Pancreas (tissue), 10 donors: Measurements from ENCODE around the gene GPR87. TPM values are rescaled to one million over a fixed set of nuclear protein-coding genes. Genes with fewer than 3 reads are reported as not detected.

Source experiments
- ATAC-seq, 4 donors: fragments of 200-7000 bp; cut with Tn5 transposase; one replicate each; pipeline versions ENCODE4 v1.8.0 to v1.9.1; 2020; ENCODE audit warnings: mild to moderate bottlenecking in 4 of 4, moderate library complexity in 4 of 4
- DNase-seq, 6 donors: peaks; one replicate each; pipeline ENCODE4 v3.0.0-alpha.2; 2020
- FAIRE-seq: peaks from 2 replicates; lab custom pipeline; 2012; peaks lifted over from hg19 to GRCh38; lab: Jason Lieb, UNC
- H3K27ac ChIP-seq, 4 donors: fragments of 200-600 bp; sonication (generic); 1 replicate in 3 of 4; 2 replicates in 1 of 4; pipeline versions ENCODE4 v1.5.0 to v1.8.0; 2020
- H3K27me3 ChIP-seq, 4 donors: fragments of 200-600 bp; one replicate each; pipeline ENCODE4 v1.8.0; 2021
- H3K36me3 ChIP-seq, 3 donors: fragments of 200-600 bp; sonication (generic) in 1 of 3; one replicate each; pipeline versions ENCODE4 v1.5.0 to v1.8.0; 2020 to 2021
- H3K4me1 ChIP-seq, 3 donors: fragments of 200-600 bp; one replicate each; pipeline ENCODE4 v1.8.0; 2021
- H3K4me3 ChIP-seq, 4 donors: fragments of 200-600 bp; sonication (generic) in 2 of 4; one replicate each; pipeline versions ENCODE4 v1.5.0 to v1.8.0; 2020 to 2021
- H3K9me3 ChIP-seq, 4 donors: fragments of 200-600 bp; one replicate each; pipeline ENCODE4 v1.8.0; 2021
- CTCF ChIP-seq, 4 donors: fragments of 200-600 bp; sonication (generic) in 3 of 4; IDR thresholded peaks; one replicate each; pipeline versions ENCODE4 v1.5.0 to v1.8.0; 2021; ENCODE audit warnings: antibody characterized with exemption in 4 of 4
- WGBS, 2 donors: extraction: QIAGEN DNeasy Blood & Tissue Kit; methylation state at CpG; one replicate each; pipeline ENCODE4 v1.1.7; 2013; 5-methylcytosine and 5-hydroxymethylcytosine counted together
- intact Hi-C, 3 donors: fragments of 100-400 bp; cut with DNase I; formaldehyde crosslinking; loops; one replicate each; pipeline versions ENCODE4 v1.11.1 to v1.14.2; 2022
- polyA plus RNA-seq, 2 donors: library from polyadenylated mRNA; stranded (reverse); fragments of 200-250 nt; gene quantifications; one replicate each; pipeline ENCODE4 v1.2.3, GENCODE V29; 2013
- total RNA-seq, 6 donors: library from RNA; stranded (reverse); fragmentation: NEBNext Ultra II Directional in 4 of 6; extraction: Animal tissue kit (Norgen Biotek cat#: 25700) in 4 of 6; gene quantifications; one replicate each; pipeline versions ENCODE4 v1.2.1 to v1.2.4, GENCODE V29; 2021 to 2023
- donor health status: healthy with polysubstance abuse.
- donor health status: DM: no; HTN: no; CAD: no; lungs with moderate emphysema.
- donor health status: DM: no; HTN: no; CAD: no.
- donor health status: control.
- donor health status: control.
- donor health status: Bipolar disorder and iron deficiency.
- donor health status: DM: yes; HTN: yes; CAD: no.
- donor health status: DM: no; HTN: no; CAD: no.
- donor health status: DM: no; HTN: no; CAD: no.
- donor health status: DM: yes; HTN: yes; CAD: no.

GPR87 gene
- total and polyA plus RNA-seq, 8 donors = not detected

- no peaks in the 10 kb centered on the region for H3K27me3 ChIP-seq
- H3K4me3 ChIP-seq = no peak overlapping the region
- H3K27ac ChIP-seq = no peak overlapping the region
- WGBS, 2 donors = 93 to 94% methylated on average over 11 of the region's 11 CpGs
- TF ChIP-seq CTCF (IDR thresholded peaks at IDR 0.05) = no peak
- no peak for FAIRE-seq
- no peak for DNase-seq
- no peak for ATAC-seq
- intact Hi-C loops = no loop called here
- no peaks in the 10 kb centered on the region for H3K4me1 ChIP-seq
- H3K36me3 ChIP-seq = no peaks in the 10 kb centered on the region
- no peaks in the 10 kb centered on the region for H3K9me3 ChIP-seq
These were observed 48.1 kb downstream of the GPR87 start for GRCh38 chr3:151268267-151269235.

GRCh38 chr3:151267066-151267465 lies 49.6 kb downstream of the GPR87 start:
- FAIRE-seq = no peak
- intact Hi-C loops = no loop called here

GRCh38 chr3:151265866-151266265 lies 50.8 kb downstream of the GPR87 start:
- H3K4me3 ChIP-seq = no peak overlapping the region
- peak in 2 of 4 donors; percentile 70 to 74 for ATAC-seq
- H3K27ac ChIP-seq = no peak overlapping the region
- no peak for TF ChIP-seq CTCF (IDR thresholded peaks at IDR 0.05)
- H3K9me3 ChIP-seq = no peaks in the 10 kb centered on the region
- 77 to 82% methylated on average over 5 of the region's 5 CpGs for WGBS, 2 donors
- FAIRE-seq = no peak
- intact Hi-C loops = no loop called here
- H3K36me3 ChIP-seq = no peaks in the 10 kb centered on the region
- no peak for DNase-seq
- H3K27me3 ChIP-seq = no peaks in the 10 kb centered on the region
- H3K4me1 ChIP-seq = no peaks in the 10 kb centered on the region

More at GRCh38 chr3:151267066-151267465, 49.6 kb downstream of the GPR87 start:
- DNase-seq (no peak), ATAC-seq (no peak)
- H3K27ac ChIP-seq = no peak overlapping the region
- H3K27me3 ChIP-seq = no peaks in the 10 kb centered on the region
- no peaks in the 10 kb centered on the region for H3K36me3 ChIP-seq
- H3K4me3 ChIP-seq = no peak overlapping the region
- no peaks in the 10 kb centered on the region for H3K9me3 ChIP-seq
- H3K4me1 ChIP-seq = no peaks in the 10 kb centered on the region
- no peak for TF ChIP-seq CTCF (IDR thresholded peaks at IDR 0.05)
- 97 to 98% methylated on average over 1 of the region's 1 CpG for WGBS, 2 donors

GRCh38 chr3:151265166-151265565 lies 51.5 kb downstream of the GPR87 start:
- intact Hi-C loops = no loop called here
- H3K4me1 ChIP-seq = no peaks in the 10 kb centered on the region
- 86 to 95% methylated on average over 5 of the region's 5 CpGs for WGBS, 2 donors
- no peak overlapping the region for H3K4me3 ChIP-seq
- H3K36me3 ChIP-seq = no peaks in the 10 kb centered on the region
- H3K27me3 ChIP-seq = no peaks in the 10 kb centered on the region
- TF ChIP-seq CTCF (IDR thresholded peaks at IDR 0.05) = no peak
- DNase-seq (no peak), FAIRE-seq (no peak), ATAC-seq (no peak)
- H3K9me3 ChIP-seq = no peaks in the 10 kb centered on the region
- H3K27ac ChIP-seq = no peak overlapping the region

GRCh38 chr3:151264605-151265004 lies 52.0 kb downstream of the GPR87 start:
- Histone ChIP-seq H3K4me3 (no peak overlapping the region), H3K4me1 (no peaks in the 10 kb centered on the region), H3K9me3 (no peaks in the 10 kb centered on the region), H3K36me3 (no peaks in the 10 kb centered on the region), H3K27ac (no peak overlapping the region), H3K27me3 (no peaks in the 10 kb centered on the region)
- no peak for TF ChIP-seq CTCF (IDR thresholded peaks at IDR 0.05)
- no peak for ATAC-seq
- no peak for FAIRE-seq
- DNase-seq = no peak
- intact Hi-C loops = no loop called here
- WGBS, 2 donors = 97 to 100% methylated on average over 1 of the region's 1 CpG
